ENCODE measurements around the gene RAB44.

The RAB44 gene

DNA sequence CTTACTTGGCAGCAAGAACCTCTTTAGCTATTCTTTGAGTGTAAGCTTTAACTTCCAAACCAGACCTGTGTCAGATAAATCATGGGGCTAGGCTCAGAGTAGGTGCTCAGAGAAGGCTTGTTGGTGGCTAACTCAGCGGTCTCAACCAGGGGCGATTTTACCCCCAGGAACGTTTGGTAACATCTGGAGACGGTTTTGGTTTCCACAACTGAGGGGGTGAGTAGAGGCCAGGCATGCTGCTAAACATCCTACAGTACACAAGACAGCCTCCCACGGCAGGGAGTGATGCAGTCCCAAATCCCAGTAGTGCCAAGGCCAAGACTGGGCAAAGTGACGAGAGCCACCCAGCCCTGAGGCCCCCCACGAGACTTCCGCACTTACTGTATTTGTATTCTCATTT lies 59.2 kb downstream of the RAB44 start:
- Histone ChIP-seq H3K9me3 (ENCODE audit: control insufficient read depth in 2 of 2, low read length in 2 of 2) (no peaks in the 10 kb centered on the region), H3K36me3 (ENCODE audit: control insufficient read depth in 2 of 2, insufficient read depth in 2 of 2, low read length in 2 of 2) (no peaks in the 10 kb centered on the region), H3K9ac (ENCODE audit: low read length in 2 of 2) (no peak overlapping the region), H3K27me3 (ENCODE audit: control insufficient read depth in 1 of 2, insufficient read depth in 2 of 2, low read length in 2 of 2) (no peaks in the 10 kb centered on the region), H3K4me3 (ENCODE audit: low read length in 2 of 2) (no peak overlapping the region), H3K4me1 (ENCODE audit: control insufficient read depth, insufficient read depth, low read length) (peaks cover 3% of the 10 kb centered on the region), H3K27ac (ENCODE audit: low read length) (no peak overlapping the region)

DNA sequence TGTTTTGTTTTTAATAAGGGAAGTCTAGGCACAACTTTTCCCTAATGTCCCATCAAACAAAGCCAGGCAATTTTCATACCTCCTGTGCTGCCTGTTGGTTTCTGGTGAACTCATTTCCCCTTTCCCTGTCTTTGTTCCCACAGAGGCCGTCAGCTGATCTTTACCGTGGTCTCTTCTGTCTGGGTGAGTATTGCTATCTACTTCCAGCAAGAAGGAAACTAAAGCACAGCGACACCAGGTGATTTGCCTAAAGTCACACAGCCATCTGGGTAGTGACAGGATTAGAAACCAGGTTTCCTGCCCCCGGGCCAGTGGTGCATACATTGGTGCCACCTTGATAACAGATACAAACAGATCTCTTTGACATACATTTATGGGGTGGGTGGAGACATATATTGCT lies 59.6 kb downstream of the RAB44 start:
- H3K4me3 ChIP-seq (ENCODE audit: low read length in 2 of 2) = no peak overlapping the region
- no peaks in the 10 kb centered on the region for H3K27me3 ChIP-seq (ENCODE audit: control insufficient read depth in 1 of 2, insufficient read depth in 2 of 2, low read length in 2 of 2)
- no peaks in the 10 kb centered on the region for H3K36me3 ChIP-seq (ENCODE audit: control insufficient read depth in 2 of 2, insufficient read depth in 2 of 2, low read length in 2 of 2)
- no peak overlapping the region for H3K9ac ChIP-seq (ENCODE audit: low read length in 2 of 2)
- H3K27ac ChIP-seq (ENCODE audit: low read length) = no peak overlapping the region
- no peaks in the 10 kb centered on the region for H3K9me3 ChIP-seq (ENCODE audit: control insufficient read depth in 2 of 2, low read length in 2 of 2)
- H3K4me1 ChIP-seq (ENCODE audit: control insufficient read depth, insufficient read depth, low read length) = peaks cover 3% of the 10 kb centered on the region

DNA sequence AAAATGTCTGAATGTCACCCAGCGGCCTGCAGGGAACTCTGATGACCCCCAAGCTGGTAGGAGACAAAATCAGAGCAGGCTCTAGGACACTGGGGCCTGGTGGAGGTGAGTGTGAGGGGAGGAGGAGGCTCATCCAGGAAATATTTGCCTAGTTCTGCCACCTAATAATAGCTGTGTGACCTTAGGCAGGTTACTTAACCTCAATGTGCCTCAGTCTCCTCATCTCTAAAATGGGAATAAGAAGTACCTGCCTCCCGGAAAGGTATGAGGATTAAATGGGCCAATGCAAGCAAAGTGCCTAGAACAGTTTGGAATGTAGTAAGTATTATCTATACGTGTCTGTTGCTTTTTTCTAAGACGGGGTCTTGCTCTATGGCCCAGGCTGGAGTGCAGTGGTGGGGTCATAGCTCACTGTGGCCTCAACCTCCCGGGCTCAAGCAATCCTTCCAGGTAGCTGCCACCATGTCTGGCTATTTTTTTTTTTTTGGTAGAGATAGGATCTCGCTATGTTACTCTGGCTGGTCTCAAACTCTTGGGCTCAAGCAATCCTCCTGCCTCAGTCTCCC lies 60.4 kb downstream of the RAB44 start:
- no peaks in the 10 kb centered on the region for H3K9me3 ChIP-seq (ENCODE audit: control insufficient read depth in 2 of 2, low read length in 2 of 2)
- H3K36me3 ChIP-seq (ENCODE audit: control insufficient read depth in 2 of 2, insufficient read depth in 2 of 2, low read length in 2 of 2) = no peaks in the 10 kb centered on the region
- H3K27ac ChIP-seq (ENCODE audit: low read length) = no peak overlapping the region
- H3K27me3 ChIP-seq (ENCODE audit: control insufficient read depth in 1 of 2, insufficient read depth in 2 of 2, low read length in 2 of 2) = no peaks in the 10 kb centered on the region
- no peaks in the 10 kb centered on the region for H3K4me1 ChIP-seq (ENCODE audit: control insufficient read depth, insufficient read depth, low read length)
- H3K4me3 ChIP-seq (ENCODE audit: low read length in 2 of 2) = no peak overlapping the region
- H3K9ac ChIP-seq (ENCODE audit: low read length in 2 of 2) = no peak overlapping the region

DNA sequence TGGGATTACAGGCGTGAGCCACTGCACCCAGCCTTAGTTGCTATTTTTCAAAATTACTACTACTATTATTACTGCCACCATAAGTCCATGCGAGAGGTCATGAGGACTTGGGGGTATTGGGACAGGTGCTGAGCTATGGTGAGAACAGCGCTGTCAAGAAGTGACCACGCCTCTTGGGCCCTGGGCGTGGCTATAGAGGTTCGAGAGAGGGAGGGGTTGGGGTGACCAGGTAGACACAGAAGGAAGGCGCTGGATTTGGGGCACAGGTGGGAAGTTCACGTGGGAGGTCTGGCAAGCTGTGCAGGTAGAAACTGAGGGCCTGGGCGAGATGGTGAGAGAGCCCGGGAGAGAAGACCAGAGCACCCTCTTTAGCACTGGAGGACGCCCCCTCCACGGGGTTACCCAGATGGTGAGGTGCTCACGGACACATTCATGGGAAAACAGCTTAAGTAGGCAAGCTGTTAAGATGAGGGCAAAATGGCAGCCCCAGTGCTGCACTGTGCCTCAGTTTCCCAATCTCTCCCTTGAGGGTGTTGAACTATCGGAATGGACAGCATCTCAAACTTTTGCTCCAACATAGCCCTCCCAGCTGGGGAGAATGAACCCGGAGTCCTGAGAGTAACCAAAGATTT lies 61.0 kb downstream of the RAB44 start:
- Histone ChIP-seq H3K4me3 (ENCODE audit: low read length in 2 of 2) (no peak overlapping the region), H3K36me3 (ENCODE audit: control insufficient read depth in 2 of 2, insufficient read depth in 2 of 2, low read length in 2 of 2) (no peaks in the 10 kb centered on the region), H3K27ac (ENCODE audit: low read length) (no peak overlapping the region), H3K9me3 (ENCODE audit: control insufficient read depth in 2 of 2, low read length in 2 of 2) (no peaks in the 10 kb centered on the region), H3K27me3 (ENCODE audit: control insufficient read depth in 1 of 2, insufficient read depth in 2 of 2, low read length in 2 of 2) (no peaks in the 10 kb centered on the region), H3K4me1 (ENCODE audit: control insufficient read depth, insufficient read depth, low read length) (no peaks in the 10 kb centered on the region), H3K9ac (ENCODE audit: low read length in 2 of 2) (no peak overlapping the region)

DNA sequence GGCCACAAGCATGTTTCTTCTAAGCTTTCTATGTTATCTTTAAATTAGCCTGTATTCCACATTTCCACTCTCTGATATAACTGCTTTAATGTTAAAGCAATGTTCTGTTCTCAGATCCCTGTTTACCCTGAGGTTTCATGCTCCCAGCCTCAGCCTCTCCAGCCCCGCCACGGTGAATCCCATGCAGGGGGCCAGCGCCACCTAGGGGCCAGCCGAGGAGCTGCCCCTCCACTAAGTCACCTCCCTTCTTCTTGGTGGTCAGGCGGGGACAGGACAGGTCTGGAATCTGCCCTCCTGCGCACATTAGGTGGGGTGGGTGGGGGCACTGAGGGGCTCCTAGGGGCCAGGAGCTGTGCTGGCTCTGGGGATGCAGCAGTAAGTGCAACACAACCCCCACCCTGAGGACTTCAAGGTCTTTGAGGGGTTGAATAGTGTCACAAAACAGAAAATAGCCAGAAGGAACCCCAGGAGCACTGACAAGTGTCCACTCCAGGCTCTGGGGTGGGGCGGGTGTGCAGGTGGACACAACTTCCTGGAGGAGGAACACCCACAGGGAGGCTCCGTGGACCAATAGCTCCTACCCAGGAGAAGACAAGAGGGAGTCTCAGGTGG lies 61.6 kb downstream of the RAB44 start:
- no peak overlapping the region for H3K4me3 ChIP-seq (ENCODE audit: low read length in 2 of 2)
- H3K36me3 ChIP-seq (ENCODE audit: control insufficient read depth in 2 of 2, insufficient read depth in 2 of 2, low read length in 2 of 2) = no peaks in the 10 kb centered on the region
- H3K27ac ChIP-seq (ENCODE audit: low read length) = no peak overlapping the region
- H3K27me3 ChIP-seq (ENCODE audit: control insufficient read depth in 1 of 2, insufficient read depth in 2 of 2, low read length in 2 of 2) = no peaks in the 10 kb centered on the region
- H3K9ac ChIP-seq (ENCODE audit: low read length in 2 of 2) = no peak overlapping the region
- H3K4me1 ChIP-seq (ENCODE audit: control insufficient read depth, insufficient read depth, low read length) = no peaks in the 10 kb centered on the region
- no peaks in the 10 kb centered on the region for H3K9me3 ChIP-seq (ENCODE audit: control insufficient read depth in 2 of 2, low read length in 2 of 2)

DNA sequence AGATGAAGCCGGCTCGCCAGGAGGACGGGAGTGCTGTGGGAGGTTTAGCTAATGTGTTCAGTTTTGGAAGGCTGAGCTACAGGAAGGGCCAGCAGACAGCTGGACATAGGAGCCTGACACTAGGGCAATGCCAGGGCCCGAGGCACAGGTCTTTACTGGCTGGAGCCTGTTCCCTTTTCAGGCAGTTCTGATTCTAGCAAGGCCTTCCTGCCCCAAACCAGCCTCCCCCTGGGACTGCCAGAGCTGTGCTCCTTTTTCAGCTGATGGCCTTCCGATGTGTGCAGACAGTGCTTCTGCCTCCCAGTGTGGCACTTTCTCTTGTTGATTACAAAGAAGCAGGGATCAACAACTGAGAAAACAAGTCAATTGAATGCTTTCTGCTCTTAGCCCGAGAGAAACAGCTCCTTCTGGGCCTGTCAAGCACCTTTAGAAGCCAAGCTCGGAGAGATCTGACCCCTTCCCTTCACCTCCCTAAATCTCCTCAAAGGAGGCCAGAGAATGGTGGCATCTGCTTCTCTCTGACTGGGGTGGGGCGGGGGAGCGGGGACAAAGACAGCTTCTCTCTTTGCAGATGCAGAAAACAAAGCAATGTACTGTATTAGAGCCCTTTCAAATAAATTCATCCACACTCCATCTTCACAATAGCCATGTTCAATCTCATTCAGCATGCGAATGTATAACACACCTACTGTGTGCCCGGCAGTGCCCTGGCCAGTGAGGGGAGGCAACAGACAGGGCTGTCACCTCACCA lies 63.2 kb downstream of the RAB44 start:
- H3K9ac ChIP-seq (ENCODE audit: low read length in 2 of 2) = no peak overlapping the region
- H3K4me3 ChIP-seq (ENCODE audit: low read length in 2 of 2) = no peak overlapping the region
- H3K4me1 ChIP-seq (ENCODE audit: control insufficient read depth, insufficient read depth, low read length) = peaks cover 5% of the 10 kb centered on the region
- H3K27me3 ChIP-seq (ENCODE audit: control insufficient read depth in 1 of 2, insufficient read depth in 2 of 2, low read length in 2 of 2) = no peaks in the 10 kb centered on the region
- H3K27ac ChIP-seq (ENCODE audit: low read length) = no peak overlapping the region
- H3K9me3 ChIP-seq (ENCODE audit: control insufficient read depth in 2 of 2, low read length in 2 of 2) = no peaks in the 10 kb centered on the region
- no peaks in the 10 kb centered on the region for H3K36me3 ChIP-seq (ENCODE audit: control insufficient read depth in 2 of 2, insufficient read depth in 2 of 2, low read length in 2 of 2)

DNA sequence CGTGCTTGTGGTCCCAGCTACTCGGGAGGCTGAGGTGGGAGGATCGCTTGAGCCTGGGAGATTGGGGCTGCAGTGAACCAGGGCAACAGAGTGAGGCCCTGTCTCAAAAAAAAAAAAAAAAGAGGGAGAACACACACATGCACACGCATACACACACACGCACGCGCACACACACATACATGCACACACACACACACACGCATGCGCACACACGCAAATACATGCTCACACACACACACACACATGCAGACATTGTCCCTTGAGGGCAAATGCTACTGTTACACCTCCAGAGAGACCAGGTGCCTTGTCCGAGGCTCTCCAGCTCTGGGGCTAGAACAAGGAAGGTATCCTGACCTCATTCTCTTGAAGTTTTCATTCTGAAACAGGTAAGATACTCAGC lies 64.5 kb downstream of the RAB44 start:
- no peak overlapping the region for H3K27ac ChIP-seq (ENCODE audit: low read length)
- no peaks in the 10 kb centered on the region for H3K27me3 ChIP-seq (ENCODE audit: control insufficient read depth in 1 of 2, insufficient read depth in 2 of 2, low read length in 2 of 2)
- H3K36me3 ChIP-seq (ENCODE audit: control insufficient read depth in 2 of 2, insufficient read depth in 2 of 2, low read length in 2 of 2) = no peaks in the 10 kb centered on the region
- H3K9me3 ChIP-seq (ENCODE audit: control insufficient read depth in 2 of 2, low read length in 2 of 2) = no peaks in the 10 kb centered on the region
- no peak overlapping the region for H3K9ac ChIP-seq (ENCODE audit: low read length in 2 of 2)
- H3K4me1 ChIP-seq (ENCODE audit: control insufficient read depth, insufficient read depth, low read length) = peaks cover 11% of the 10 kb centered on the region
- no peak overlapping the region for H3K4me3 ChIP-seq (ENCODE audit: low read length in 2 of 2)

DNA sequence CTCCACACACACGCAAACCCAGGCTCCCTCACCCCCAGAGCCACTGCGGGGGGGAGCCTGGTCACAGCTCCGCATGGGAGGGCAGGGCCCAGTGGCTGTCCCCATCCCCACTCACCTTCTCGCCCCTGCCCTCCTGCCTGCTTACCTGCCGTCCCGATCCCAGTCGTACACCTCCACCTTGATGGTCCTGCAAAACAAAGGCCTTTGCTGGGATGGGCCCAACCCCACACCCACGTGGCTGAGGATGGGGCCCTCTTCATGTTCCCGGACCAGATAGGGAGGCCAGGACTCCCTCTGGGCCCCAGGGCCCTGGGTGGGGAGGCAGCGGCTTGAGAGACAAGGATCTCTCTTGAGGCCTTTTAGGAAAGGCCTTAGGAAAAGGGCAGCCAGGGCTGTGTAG lies 67.6 kb downstream of the RAB44 start:
- Histone ChIP-seq H3K27me3 (ENCODE audit: control insufficient read depth in 1 of 2, insufficient read depth in 2 of 2, low read length in 2 of 2) (no peaks in the 10 kb centered on the region), H3K9me3 (ENCODE audit: control insufficient read depth in 2 of 2, low read length in 2 of 2) (no peaks in the 10 kb centered on the region), H3K4me3 (ENCODE audit: low read length in 2 of 2) (no peak overlapping the region), H3K36me3 (ENCODE audit: control insufficient read depth in 2 of 2, insufficient read depth in 2 of 2, low read length in 2 of 2) (no peaks in the 10 kb centered on the region), H3K9ac (ENCODE audit: low read length in 2 of 2) (no peak overlapping the region), H3K27ac (ENCODE audit: low read length) (no peak overlapping the region), H3K4me1 (ENCODE audit: control insufficient read depth, insufficient read depth, low read length) (peaks cover 25% of the 10 kb centered on the region)

DNA sequence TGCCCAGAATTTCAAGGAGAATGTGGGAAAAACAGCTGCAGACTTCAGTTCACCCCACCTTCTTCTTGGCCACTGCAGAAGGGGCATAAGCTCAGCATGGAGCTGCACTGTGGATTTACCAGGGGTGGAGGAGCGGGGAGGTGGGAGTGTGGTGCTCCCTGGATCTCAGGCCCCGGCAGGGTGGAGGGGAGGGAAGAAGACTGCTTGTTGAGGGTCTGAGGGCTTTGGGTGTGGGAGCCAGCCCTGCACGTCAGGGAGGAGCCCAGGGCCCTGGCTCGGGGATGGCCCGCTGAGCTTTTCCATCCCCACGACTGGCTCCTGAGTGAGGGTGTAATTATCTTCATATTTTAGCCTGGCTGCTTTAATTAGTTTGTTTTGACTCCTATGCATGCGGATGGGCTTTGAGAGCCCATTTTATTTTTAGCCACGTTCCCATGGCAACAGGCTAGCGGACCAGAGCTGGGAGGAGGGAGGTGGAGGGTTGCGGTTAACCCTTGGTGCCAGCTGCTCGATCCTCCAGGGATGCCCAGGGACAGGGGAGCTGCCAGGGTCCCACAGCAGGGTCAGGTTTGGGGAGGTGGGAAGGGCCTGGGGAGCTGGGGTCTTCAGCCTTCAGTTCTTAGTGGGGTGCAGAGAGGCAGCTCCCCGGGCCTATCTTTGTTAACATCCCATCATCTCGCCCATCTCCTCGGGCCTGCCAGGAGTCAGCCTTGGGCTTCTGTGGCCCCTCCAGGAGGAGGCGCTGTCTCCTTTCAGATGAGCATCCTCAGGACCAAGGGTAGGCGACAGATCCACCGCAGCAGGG lies 68.2 kb downstream of the RAB44 start:
- Histone ChIP-seq H3K9me3 (ENCODE audit: control insufficient read depth in 2 of 2, low read length in 2 of 2) (no peaks in the 10 kb centered on the region), H3K4me3 (ENCODE audit: low read length in 2 of 2) (no peak overlapping the region), H3K27ac (ENCODE audit: low read length) (no peak overlapping the region), H3K9ac (ENCODE audit: low read length in 2 of 2) (no peak overlapping the region), H3K36me3 (ENCODE audit: control insufficient read depth in 2 of 2, insufficient read depth in 2 of 2, low read length in 2 of 2) (no peaks in the 10 kb centered on the region), H3K4me1 (ENCODE audit: control insufficient read depth, insufficient read depth, low read length) (peaks cover 25% of the 10 kb centered on the region), H3K27me3 (ENCODE audit: control insufficient read depth in 1 of 2, insufficient read depth in 2 of 2, low read length in 2 of 2) (no peaks in the 10 kb centered on the region)

DNA sequence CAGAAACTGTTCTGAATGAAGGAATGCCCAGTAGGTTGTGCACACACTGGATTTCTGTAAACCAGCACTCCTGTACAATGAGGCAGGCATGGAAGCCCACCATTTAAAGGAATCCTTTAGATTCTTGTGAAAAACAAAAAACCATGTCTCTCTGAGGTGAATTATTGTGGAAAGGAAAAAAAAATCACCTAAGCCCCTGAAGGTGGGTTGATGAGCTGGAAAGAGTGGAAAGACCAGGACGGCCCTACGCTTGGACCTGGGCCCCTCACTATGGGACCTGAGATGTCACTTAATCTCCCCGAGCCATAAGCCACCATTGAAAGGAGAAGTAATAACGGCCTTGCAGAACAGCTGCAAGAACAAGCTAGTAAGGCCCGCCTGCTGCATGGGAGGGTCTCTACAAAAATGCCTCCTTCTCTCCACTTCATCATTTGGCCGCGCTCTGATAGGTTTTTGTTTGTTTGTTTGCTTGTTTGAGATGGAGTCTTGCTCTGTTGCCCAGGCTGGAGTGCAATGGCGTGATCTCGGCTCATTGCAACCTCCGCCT lies 68.8 kb downstream of the RAB44 start:
- Histone ChIP-seq H3K4me1 (ENCODE audit: control insufficient read depth, insufficient read depth, low read length) (peaks cover 25% of the 10 kb centered on the region), H3K27me3 (ENCODE audit: control insufficient read depth in 1 of 2, insufficient read depth in 2 of 2, low read length in 2 of 2) (no peaks in the 10 kb centered on the region), H3K4me3 (ENCODE audit: low read length in 2 of 2) (no peak overlapping the region), H3K9me3 (ENCODE audit: control insufficient read depth in 2 of 2, low read length in 2 of 2) (no peaks in the 10 kb centered on the region), H3K27ac (ENCODE audit: low read length) (no peak overlapping the region), H3K9ac (ENCODE audit: low read length in 2 of 2) (no peak overlapping the region), H3K36me3 (ENCODE audit: control insufficient read depth in 2 of 2, insufficient read depth in 2 of 2, low read length in 2 of 2) (no peaks in the 10 kb centered on the region)
